H1 (cell line): ENCODE results near the gene TMX3. TPM values are rescaled to one million over a fixed set of nuclear protein-coding genes. Genes with fewer than 3 reads are reported as not detected.

Experiments
- CTCF ChIP-seq, 3 experiments: IDR thresholded peaks; 1 replicate in 2 of 3; 2 replicates in 1 of 3; pipeline versions ENCODE4 v1.5.1 to v1.6.1; 2011; ENCODE audit warnings: low read length in 3 of 3, mild to moderate bottlenecking in 3 of 3, inconsistent platforms in 2 of 3, low read depth in 1 of 3, moderate library complexity in 1 of 3; ENCODE audit not compliant: insufficient read depth in 1 of 3; ENCODE audit errors: control extremely low read depth in 1 of 3
- EP300 ChIP-seq, 2 experiments: IDR thresholded peaks; 1 replicate in 1 of 2; 2 replicates in 1 of 2; pipeline ENCODE4 v1.6.1; 2011 to 2012; ENCODE audit warnings: low read depth in 2 of 2, low read length in 2 of 2, mild to moderate bottlenecking in 2 of 2, borderline replicate concordance in 1 of 2, inconsistent platforms in 1 of 2, moderate library complexity in 1 of 2
- polyA plus RNA-seq, 7 experiments: library from polyadenylated mRNA; depleted of rRNA in 3 of 7; stranded (reverse) in 5 of 7; unstranded in 2 of 7; fragments of >200 nt in 5 of 7; fragments of 200-250 nt in 2 of 7; gene quantifications; 1 replicate in 5 of 7; 2 replicates in 1 of 7; 4 replicates in 1 of 7; pipeline versions ENCODE4 v1.2.1 to v1.2.3, GENCODE V29; 2011 to 2013; ENCODE audit warnings: missing spikeins in 2 of 7, mixed read lengths in 2 of 7
- total RNA-seq: library from RNA; stranded (reverse); fragmentation: NEBNext Ultra II Directional; extraction: Animal tissue kit (Norgen Biotek cat#: 25700); gene quantifications from 2 replicates; pipeline ENCODE4 v1.2.1, GENCODE V29; 2021

Gene TMX3
- total and polyA plus RNA-seq, 2 of the 8 experiments (the other 6 are each of a cell fraction or from before 2014, with no cell fraction given), result 12.6 to 29.0 TPM

- no peak for TF ChIP-seq EP300 (IDR thresholded peaks at IDR 0.05; ENCODE audit: borderline replicate concordance in 1 of 2, low read depth in 2 of 2, low read length in 2 of 2)
- no peak for TF ChIP-seq CTCF (IDR thresholded peaks at IDR 0.05; ENCODE audit: control extremely low read depth in 1 of 3, insufficient read depth in 1 of 3, low read depth in 1 of 3, low read length in 3 of 3)
Measured at GRCh38 chr18:68707646-68708045, 7.3 kb downstream of the TMX3 start (continued).
